Inferior parietal cortex (tissue), 1 donor: ENCODE measurements around the gene C22orf39.

Experiments used
- DNase-seq: peaks from one replicate; pipeline ENCODE4 v3.0.0-alpha.2; 2016; ENCODE audit errors: extremely low spot score

The C22orf39 gene

GRCh38 chr22:19447330-19448075 lies at the start of gene C22orf39:
TSS of gene C22orf39 (minus strand) at chr22:19447711. CDS start at chr22:19447688, 23 bp downstream.
- DNase-seq = peak; percentile 98

GRCh38 chr22:19497245-19497644 lies 49.7 kb upstream of the C22orf39 start:
- DNase-seq = no peak

- no peak for DNase-seq
Measured at GRCh38 chr22:19496324-19496630, 48.8 kb upstream of the C22orf39 start.

DNA sequence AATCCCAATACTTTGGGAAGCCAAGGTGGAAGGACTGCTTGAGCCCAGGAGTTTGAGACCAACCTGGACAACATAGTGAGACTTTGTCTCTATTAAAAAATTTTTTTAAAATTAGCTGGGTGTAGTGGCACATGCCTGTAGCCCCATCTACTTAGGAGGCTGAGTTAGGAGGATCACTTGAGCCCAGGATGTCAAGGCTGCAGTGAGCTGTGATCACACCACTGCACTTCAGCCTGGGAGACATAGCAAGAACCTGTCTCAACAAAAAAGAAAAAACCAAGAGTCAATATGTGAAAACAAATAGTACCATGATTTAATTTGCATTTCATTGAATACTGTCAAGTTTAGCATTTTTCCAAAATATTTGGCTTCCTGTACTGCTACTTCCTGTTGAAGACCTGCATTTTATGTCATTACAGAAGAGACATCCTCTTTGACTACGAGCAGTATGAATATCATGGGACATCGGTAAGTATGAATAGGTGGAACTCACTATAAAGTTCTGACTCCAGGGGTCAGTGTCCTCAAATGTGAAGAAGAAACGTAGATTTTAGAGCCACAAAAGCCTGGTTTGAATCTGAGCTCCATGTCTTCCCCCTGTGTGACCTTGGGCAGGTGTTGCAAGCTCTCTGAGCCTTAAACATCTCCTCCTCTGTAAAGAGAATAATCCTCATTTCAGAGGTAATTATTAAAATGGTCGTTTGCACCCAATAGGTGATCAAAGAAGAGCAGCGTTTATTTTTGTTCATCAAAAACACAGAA lies 48.2 kb upstream of the C22orf39 start:
- no peak for DNase-seq

- DNase-seq = no peak
Measured at GRCh38 chr22:19494676-19495173, 47.2 kb upstream of the C22orf39 start.

DNA sequence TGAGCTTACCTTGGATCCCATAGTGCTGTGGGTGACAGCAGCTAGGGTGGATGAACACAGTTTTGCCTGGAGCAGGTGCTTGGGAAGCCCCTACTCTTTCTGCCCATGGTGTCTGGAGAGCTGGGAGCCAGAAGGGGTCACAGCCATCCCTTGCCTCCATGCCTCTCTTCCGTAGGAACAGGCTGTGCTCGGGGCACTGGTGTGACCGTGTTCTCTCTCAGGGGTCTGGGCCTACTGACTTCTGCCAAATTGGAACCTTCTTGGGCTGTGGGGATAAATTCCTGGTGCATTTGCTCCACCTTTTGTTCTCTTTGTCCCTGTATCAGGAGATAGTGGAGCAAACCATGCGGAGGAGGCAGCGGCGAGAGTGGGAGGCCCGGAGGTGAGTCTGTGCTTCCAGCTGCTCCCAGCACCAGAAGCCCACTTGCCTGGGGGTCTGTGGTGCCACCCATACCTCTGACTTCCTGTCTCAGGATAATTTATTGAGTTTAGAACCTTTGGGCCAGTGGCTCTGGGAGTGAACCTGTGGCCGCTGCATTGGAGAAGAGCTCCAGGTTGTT lies 46.6 kb upstream of the C22orf39 start:
- no peak for DNase-seq

DNA sequence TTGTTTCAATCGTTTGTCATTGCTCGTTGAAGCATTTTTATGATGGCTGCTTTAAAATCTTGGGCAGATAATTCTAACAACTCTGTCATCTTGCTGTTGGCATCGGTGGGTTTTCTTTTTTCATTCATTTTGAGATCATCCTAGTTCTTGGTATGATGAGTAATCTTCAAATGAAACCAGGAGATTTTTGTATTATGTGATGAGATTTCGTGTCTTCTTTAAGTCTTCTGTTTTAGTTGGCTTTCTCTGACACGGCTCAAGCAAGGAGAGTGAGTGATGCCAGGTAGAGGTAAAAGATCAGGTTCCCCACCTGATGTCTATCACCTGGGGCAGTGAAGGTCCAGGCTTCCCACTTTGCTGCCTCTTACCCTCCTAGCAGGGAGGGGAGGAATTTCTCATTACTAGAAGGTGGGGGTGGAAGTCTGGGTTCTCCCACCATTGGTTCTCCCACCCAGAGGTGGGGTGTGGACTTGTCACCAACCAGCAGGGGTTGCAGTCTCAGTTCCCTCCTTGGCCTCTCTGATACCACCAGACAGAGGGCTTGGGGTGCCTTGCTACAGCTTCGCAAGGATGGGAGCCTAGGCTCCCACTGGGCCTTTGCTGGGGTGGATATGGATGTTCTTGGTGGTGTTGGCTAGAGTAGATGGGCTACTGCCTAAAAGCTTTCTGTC lies 45.1 kb upstream of the C22orf39 start:
- no peak for DNase-seq

- no peak for DNase-seq
Measured at GRCh38 chr22:19490628-19491230, 43.2 kb upstream of the C22orf39 start.

GRCh38 chr22:19488884-19489843 lies 41.7 kb upstream of the C22orf39 start:
- no peak for DNase-seq

DNA sequence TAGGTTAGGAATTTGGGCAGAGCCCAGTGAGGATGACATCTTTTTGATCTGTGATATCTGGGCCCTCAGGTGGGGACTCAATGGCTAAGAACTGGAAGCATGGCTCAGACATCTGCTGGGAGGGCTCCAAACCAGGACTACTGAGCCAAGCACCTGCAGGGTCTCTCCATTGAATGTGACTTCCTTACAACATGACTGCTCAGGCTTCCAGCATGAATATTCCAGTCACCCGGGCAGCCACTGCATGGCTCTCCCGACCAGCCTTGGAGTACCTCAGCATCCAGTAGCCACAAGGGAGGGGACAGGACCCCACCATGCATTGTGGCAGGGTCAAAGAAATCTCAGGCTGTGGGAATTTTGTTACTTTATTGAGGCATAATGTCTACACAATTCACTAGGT lies 40.8 kb upstream of the C22orf39 start:
- no peak for DNase-seq

GRCh38 chr22:19483481-19484244 lies 36.2 kb upstream of the C22orf39 start:
- no peak for DNase-seq

GRCh38 chr22:19482297-19482696 lies 34.8 kb upstream of the C22orf39 start:
- no peak for DNase-seq

DNA sequence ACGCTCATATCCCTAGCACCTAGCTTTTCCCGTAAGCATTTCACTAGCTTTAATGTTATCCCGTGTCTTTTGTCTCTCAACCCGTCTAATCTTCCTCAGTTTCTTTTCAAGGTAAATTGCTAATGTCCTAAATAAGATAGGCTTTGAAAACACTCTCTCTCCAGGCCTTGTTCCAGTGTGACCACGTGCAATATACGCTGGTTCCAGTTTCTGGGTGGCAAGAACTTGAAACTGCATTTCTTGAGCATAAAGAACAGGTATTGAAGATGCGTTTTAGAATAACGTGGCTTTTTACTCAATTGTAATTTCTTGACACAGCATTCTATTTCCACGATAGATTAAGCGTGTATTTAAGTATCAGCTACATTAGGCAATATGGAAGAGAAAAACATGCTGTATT lies 33.3 kb upstream of the C22orf39 start:
- no peak for DNase-seq

DNA sequence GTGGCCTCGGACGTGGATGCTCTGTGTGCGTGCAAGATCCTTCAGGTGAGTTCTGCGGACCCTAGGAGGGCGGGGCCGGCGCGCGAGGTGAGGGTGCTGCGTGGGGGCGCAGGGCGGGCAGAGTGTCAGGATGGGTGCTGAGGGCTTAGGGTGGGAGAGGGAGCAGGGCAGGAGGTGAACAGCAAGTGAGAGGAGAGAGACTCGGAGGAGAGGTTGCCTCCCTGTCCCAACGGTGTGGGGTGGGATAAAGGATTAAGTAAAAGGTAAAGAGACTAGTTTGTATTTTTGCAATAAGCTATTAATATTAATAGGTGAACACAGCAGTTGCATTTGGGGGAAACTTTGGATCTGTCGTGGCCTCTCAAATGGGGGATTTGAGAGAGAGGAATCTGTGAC lies 32.7 kb upstream of the C22orf39 start:
- no peak for DNase-seq

- peak; percentile 100 for DNase-seq
Measured at GRCh38 chr22:19479355-19480172, 32.1 kb upstream of the C22orf39 start, which contains the start of gene CDC45. TSS of gene CDC45 (plus strand) at chr22:19479920. CDS start at chr22:19479969, 49 bp downstream.

DNA sequence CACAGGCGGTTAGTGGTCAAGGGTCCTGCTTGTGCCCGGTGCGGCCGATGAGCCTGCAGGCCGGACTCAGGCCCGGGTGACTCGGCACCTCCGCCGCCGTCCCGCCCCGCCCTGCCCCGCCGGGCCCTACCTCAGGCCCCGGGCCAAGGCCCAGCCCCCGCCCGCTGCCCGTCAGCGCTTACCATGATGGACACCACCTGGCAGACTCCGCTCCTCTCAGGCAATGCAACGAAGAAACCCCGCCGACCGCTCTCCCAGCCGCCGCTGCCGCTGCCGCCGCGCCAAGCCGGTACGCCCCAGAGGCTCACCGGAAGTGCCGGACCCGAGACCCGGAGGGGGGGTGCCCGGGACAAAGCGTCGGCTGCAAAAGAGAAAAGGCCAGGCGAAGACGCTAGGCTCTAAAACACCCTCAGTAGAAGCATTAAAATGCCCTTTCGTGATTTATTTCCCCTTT lies 31.4 kb upstream of the C22orf39 start, which contains the start of gene UFD1:
UFD1 (minus strand) TSS at position 293 of the 454 bp plus-strand sequence; CDS start at position 185, 108 bp downstream.
- no peak for DNase-seq

DNA sequence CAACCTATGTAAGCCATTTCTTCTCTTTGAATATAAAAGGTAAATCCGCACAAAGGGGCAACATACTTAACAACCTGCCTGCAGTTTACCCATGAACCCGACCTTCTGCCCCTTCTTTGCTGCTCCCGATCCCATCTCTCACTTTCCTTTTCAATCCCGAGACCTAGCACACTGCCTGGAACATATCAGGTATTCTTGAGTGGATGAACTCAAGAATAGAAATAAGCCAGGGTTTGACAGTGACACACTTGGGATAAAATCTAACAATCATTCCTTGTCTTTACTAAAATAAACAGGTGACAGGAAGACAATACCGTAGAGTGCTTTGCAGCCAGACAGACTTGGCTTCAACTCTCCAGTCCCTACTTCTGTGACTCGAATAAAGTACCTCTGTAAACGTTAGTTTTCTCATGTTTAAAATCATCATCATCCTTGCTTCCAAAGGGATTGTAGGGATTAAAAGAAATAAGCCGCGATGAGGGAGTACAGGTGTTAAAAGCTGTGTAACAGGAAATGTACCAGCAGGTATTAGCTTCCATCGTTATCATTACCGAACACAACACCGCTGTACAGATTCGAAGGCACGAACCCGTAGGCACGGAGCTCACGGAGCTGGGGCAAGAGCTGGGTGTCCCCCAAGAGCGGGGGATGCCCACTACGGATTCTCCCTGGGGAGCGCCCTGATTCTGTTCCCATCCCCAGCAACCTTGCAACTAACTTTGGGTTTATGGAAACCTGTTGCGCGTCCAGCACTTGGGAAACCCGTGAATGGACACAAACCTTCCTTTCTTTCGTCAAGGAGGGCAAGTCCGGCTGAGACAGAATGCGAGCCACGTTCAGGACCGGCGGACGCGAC lies 30.8 kb upstream of the C22orf39 start:
- no peak for DNase-seq
